ENCODE data around the gene FOXS1.

GRCh38 chr20:31868853-31869672 lies 23.7 kb upstream of the FOXS1 start:
- TF ChIP-seq POLR2A (IDR thresholded peaks at IDR 0.05): no peak
- TF ChIP-seq CTCF (IDR thresholded peaks at IDR 0.05): no peak

All from esophagus squamous epithelium (tissue), 4 donors.